ENCODE measurements around the gene GNB2. TPM values are rescaled to one million over a fixed set of nuclear protein-coding genes. Genes with fewer than 3 reads are reported as not detected.
A peak's percentile ranks its signal among the peaks of the same experiment; 100 is the strongest.

GNB2 gene
- total and polyA plus RNA-seq, 2 of the 13 experiments (the other 11 are each of a cell fraction or from before 2014, with no cell fraction given) = 48.3 to 67.1 TPM

GRCh38 chr7:100680576-100681271 is 7.2 kb downstream of the GNB2 start:
- Histone ChIP-seq H2AFZ (ENCODE audit: low read length) (no peak overlapping the region), H3K4me3 (replicated peaks in 1 of 3; ENCODE audit: insufficient read depth in 1 of 3, low read depth in 2 of 3, low read length in 3 of 3) (no peak overlapping the region), H3K79me2 (ENCODE audit: insufficient read depth, low read length) (no peaks in the 10 kb centered on the region), H3K9ac (ENCODE audit: insufficient read depth, low read depth, low read length) (no peak overlapping the region), H3K9me3 (ENCODE audit: low read length) (no peaks in the 10 kb centered on the region), H3K27me3 (ENCODE audit: control insufficient read depth in 1 of 2, insufficient read depth in 2 of 2, low read length in 2 of 2) (no peaks in the 10 kb centered on the region), H3K4me1 (ENCODE audit: insufficient read depth, low read length) (peaks cover 32% of the 10 kb centered on the region), H3K27ac (ENCODE audit: extremely low read length, insufficient read depth, low read length) (no peak overlapping the region), H3K36me3 (replicated peaks in 1 of 2; ENCODE audit: control insufficient read depth in 1 of 2, insufficient read depth in 2 of 2, low read length in 2 of 2) (peaks cover 40 to 57% of the 10 kb centered on the region in 2 experiments), H3K4me2 (ENCODE audit: low read depth, low read length) (no peak overlapping the region), H4K20me1 (ENCODE audit: insufficient read depth, low read length) (peaks cover 8% of the 10 kb centered on the region; the same call in 1 of the 2 replicates)
- ChIA-PET CTCF (ENCODE audit: low intra/inter-chr PET ratio, low total read pairs) (no interaction called here), POLR2A (interaction anchor here (0.7 to 2.1 kb wide), 8 partner anchors 9 to 193 kb away, joined by 3 to 9 read pairs (median 4); partner anchors contain the start of genes GIGYF1 and POP7)
- 94% methylated on average over 10 of the region's 18 CpGs for WGBS (ENCODE audit: low lambda C conversion rate)
- in situ Hi-C loops (cut with HindIII; ENCODE audit: extremely low pct_ligation_motif_present, low pct_unique_long_range_greater_than_20kb) = no loop called here
- intact Hi-C loops (cut with micrococcal nuclease; ENCODE audit: unreplicated experiment) = no loop called here
- FAIRE-seq = no peak
- ATAC-seq = no peak
- DNase-seq (ENCODE audit: low spot score) = no peak
- no TSS peak for BruUV-seq (replicated peaks)
- TF ChIP-seq NR2F1 (CRISPR knock-in tag; IDR thresholded peaks at IDR 0.05) = no peak
- TF ChIP-seq HOXD1 (CRISPR knock-in tag; IDR thresholded peaks at IDR 0.05) = no peak
- TF ChIP-seq ZBED4 (CRISPR knock-in tag; IDR thresholded peaks at IDR 0.05; ENCODE audit: borderline replicate concordance) = no peak
- TF ChIP-seq ZZZ3 (CRISPR knock-in tag; IDR thresholded peaks at IDR 0.05; ENCODE audit: borderline replicate concordance) = no peak
- TF ChIP-seq HIC2 (CRISPR knock-in tag; IDR thresholded peaks at IDR 0.05; ENCODE audit: low read depth) = no peak
- TF ChIP-seq ZNF75D (CRISPR knock-in tag; IDR thresholded peaks at IDR 0.05; ENCODE audit: borderline replicate concordance) = no peak
- TF ChIP-seq ZBTB3 (CRISPR knock-in tag; IDR thresholded peaks at IDR 0.05; ENCODE audit: borderline replicate concordance, low read depth) = no peak
- no peak for TF ChIP-seq ZNF562 (CRISPR knock-in tag; IDR thresholded peaks at IDR 0.05; ENCODE audit: borderline replicate concordance)
- no peak for TF ChIP-seq ZNF180 (CRISPR knock-in tag; IDR thresholded peaks at IDR 0.05; ENCODE audit: borderline replicate concordance, low read depth)
- no peak for TF ChIP-seq NFATC3 (CRISPR knock-in tag; IDR thresholded peaks at IDR 0.05)
- no peak for TF ChIP-seq ELK4 (CRISPR knock-in tag; IDR thresholded peaks at IDR 0.05; ENCODE audit: borderline replicate concordance)
- TF ChIP-seq ZBTB25 (CRISPR knock-in tag; IDR thresholded peaks at IDR 0.05) = no peak
- TF ChIP-seq ZSCAN25 (CRISPR knock-in tag; IDR thresholded peaks at IDR 0.05) = peak; percentile 94
